OCI-LY3 (cell line): ENCODE data around the gene EFEMP1.

ENCODE experiments used
- H2AFZ ChIP-seq: fragments of 200-600, 300-600 bp; shearing (Covaris generic); 2 replicates; pipeline ENCODE4 v1.6.0; 2014; ENCODE audit warnings: antibody characterized with exemption, low read depth, low read length
- H3K27ac ChIP-seq: fragments of 200-600, 300-600 bp; sonication (generic); 2 replicates; pipeline ENCODE4 v1.5.1; 2014; ENCODE audit warnings: mild to moderate bottlenecking, low read length, moderate library complexity, mixed read lengths
- H3K27me3 ChIP-seq: fragments of 200-600, 300-600 bp; sonication (generic); 2 replicates; pipeline ENCODE4 v1.6.1; 2014; ENCODE audit warnings: low read depth, low read length, mixed read lengths
- H3K36me3 ChIP-seq: fragments of 200-600, 300-600 bp; sonication (generic); replicated peaks from 2 replicates; pipeline ENCODE3; 2014; ENCODE audit warnings: low read depth, low read length, mixed read lengths
- H3K4me1 ChIP-seq: fragments of 300-600, 200-600 bp; sonication (generic); 2 replicates; pipeline ENCODE4 v1.6.1; 2014; ENCODE audit warnings: low read length, mixed read lengths
- H3K4me2 ChIP-seq: fragments of 200-600, 300-600 bp; sonication (generic); 2 replicates; pipeline ENCODE4 v1.6.1; 2014; ENCODE audit warnings: low read length, mixed read lengths
- H3K4me3 ChIP-seq: fragments of 300-600, 200-600 bp; sonication (generic); 2 replicates; pipeline ENCODE4 v1.5.1; 2014; ENCODE audit warnings: antibody characterized with exemption, mild to moderate bottlenecking, low read length, moderate library complexity
- H3K79me2 ChIP-seq: fragments of 300-600, 200-600 bp; shearing (Covaris generic); 2 replicates; pipeline ENCODE4 v1.6.1; 2014; ENCODE audit warnings: mild to moderate bottlenecking, low read length, mixed read lengths
- H3K9ac ChIP-seq: fragments of 300-600, 200-600 bp; shearing (Covaris generic); 2 replicates; pipeline ENCODE4 v1.6.0; 2014; ENCODE audit warnings: mild to moderate bottlenecking, low read length, moderate library complexity
- H3K9me3 ChIP-seq: fragments of 200-600, 300-600 bp; shearing (Covaris generic); 2 replicates; pipeline ENCODE4 v1.6.1; 2014; ENCODE audit warnings: low read length, mixed read lengths; ENCODE audit not compliant: insufficient read depth
- H4K20me1 ChIP-seq: fragments of 200-600, 300-600 bp; sonication (generic); 2 replicates; pipeline ENCODE4 v1.6.1; 2016; ENCODE audit warnings: low read length, mixed read lengths; ENCODE audit not compliant: insufficient read depth
- EZH2phosphoT487 ChIP-seq: fragments of 200-600 bp; shearing (Covaris generic); IDR thresholded peaks from 2 replicates; pipeline ENCODE4 v1.6.1; 2018; ENCODE audit warnings: antibody characterized with exemption, mixed run types, low read depth
- TF ChIP-seq, protein P1 (sequence below): fragments of 200-600, 300-600 bp; sonication (generic); IDR thresholded peaks from 2 replicates; pipeline ENCODE4 v1.5.1; 2014; ENCODE audit warnings: antibody characterized with exemption, low read length, low read depth

EFEMP1 gene

DNA sequence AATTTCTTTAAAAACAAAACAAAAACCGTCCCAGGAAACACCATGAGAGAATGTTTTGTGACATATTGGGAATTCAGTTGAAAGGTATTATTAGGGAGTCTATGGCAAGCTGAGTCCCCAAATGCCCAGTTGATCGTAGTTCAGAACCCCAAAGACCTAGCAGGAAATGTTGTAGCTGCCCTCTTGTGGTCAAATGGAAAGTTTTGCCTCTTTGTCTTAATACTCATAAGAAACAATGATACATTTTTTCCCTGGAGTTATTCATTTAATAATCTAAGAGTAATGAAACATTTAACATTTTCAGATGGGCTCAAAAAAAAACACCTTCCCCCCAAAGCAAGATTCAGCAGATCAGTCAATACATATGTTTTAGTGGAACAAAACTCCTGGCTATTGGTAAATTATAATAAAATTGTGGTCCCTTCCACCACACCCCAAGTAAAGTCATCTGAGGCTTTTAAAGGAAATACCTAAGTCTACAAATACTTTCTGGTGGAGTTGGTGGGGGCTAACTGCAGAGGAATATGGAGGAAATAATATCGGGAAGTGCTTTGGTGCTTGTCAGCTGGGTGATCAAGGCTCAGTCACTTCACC is 37.8 kb upstream of the EFEMP1 start:
- H3K36me3 ChIP-seq = no peaks in the 10 kb centered on the region
- no peak overlapping the region for H3K27ac ChIP-seq
- peaks cover 10% of the 10 kb centered on the region; the same call in 1 of the 2 replicates for H3K4me1 ChIP-seq
- peak overlapping the region; percentile 40 for H3K4me3 ChIP-seq
- H3K4me2 ChIP-seq = peak overlapping the region; percentile 54
- no peaks in the 10 kb centered on the region for H3K9me3 ChIP-seq
- H3K9ac ChIP-seq = peak overlapping the region; percentile 14; the same call in 1 of the 2 replicates
- peak overlapping the region; percentile 78 for H2AFZ ChIP-seq
- no peaks in the 10 kb centered on the region for H4K20me1 ChIP-seq
- no peaks in the 10 kb centered on the region for H3K79me2 ChIP-seq
- TF ChIP-seq, protein P1, sequence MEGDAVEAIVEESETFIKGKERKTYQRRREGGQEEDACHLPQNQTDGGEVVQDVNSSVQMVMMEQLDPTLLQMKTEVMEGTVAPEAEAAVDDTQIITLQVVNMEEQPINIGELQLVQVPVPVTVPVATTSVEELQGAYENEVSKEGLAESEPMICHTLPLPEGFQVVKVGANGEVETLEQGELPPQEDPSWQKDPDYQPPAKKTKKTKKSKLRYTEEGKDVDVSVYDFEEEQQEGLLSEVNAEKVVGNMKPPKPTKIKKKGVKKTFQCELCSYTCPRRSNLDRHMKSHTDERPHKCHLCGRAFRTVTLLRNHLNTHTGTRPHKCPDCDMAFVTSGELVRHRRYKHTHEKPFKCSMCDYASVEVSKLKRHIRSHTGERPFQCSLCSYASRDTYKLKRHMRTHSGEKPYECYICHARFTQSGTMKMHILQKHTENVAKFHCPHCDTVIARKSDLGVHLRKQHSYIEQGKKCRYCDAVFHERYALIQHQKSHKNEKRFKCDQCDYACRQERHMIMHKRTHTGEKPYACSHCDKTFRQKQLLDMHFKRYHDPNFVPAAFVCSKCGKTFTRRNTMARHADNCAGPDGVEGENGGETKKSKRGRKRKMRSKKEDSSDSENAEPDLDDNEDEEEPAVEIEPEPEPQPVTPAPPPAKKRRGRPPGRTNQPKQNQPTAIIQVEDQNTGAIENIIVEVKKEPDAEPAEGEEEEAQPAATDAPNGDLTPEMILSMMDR = peak; percentile 84
- TF ChIP-seq EZH2phosphoT487 = no peak
- H3K27me3 ChIP-seq = no peaks in the 10 kb centered on the region; the same call in 1 of the 2 replicates

DNA sequence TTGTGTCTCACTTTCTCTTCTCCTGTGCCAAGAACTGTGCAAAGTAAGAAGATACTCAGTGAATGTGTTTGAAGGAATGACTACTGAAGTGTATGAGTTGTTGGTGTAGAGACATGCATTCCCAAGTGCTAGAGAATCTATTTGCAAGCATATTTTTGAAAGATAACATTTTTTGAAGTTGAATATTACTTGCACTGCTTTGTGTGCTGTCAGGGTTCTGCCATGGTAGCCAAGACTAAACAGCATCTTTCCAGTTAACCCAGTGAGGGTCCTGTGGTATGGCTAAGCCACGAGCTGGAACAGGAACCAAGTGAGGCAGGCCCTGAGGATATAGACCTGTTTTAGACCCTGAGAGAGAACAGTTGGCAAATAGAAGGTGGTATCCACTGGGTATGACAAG is 35.2 kb upstream of the EFEMP1 start:
- H2AFZ ChIP-seq = no peak overlapping the region
- H3K9me3 ChIP-seq = no peaks in the 10 kb centered on the region
- no peak overlapping the region for H3K4me3 ChIP-seq
- H4K20me1 ChIP-seq = no peaks in the 10 kb centered on the region
- peaks cover 10% of the 10 kb centered on the region; the same call in 1 of the 2 replicates for H3K4me1 ChIP-seq
- H3K4me2 ChIP-seq = no peak overlapping the region
- H3K27me3 ChIP-seq = no peaks in the 10 kb centered on the region; the same call in 1 of the 2 replicates
- H3K27ac ChIP-seq = no peak overlapping the region
- H3K36me3 ChIP-seq = no peaks in the 10 kb centered on the region
- H3K79me2 ChIP-seq = no peaks in the 10 kb centered on the region
- no peak overlapping the region for H3K9ac ChIP-seq
- TF ChIP-seq, protein P1 = no peak
- no peak for TF ChIP-seq EZH2phosphoT487

DNA sequence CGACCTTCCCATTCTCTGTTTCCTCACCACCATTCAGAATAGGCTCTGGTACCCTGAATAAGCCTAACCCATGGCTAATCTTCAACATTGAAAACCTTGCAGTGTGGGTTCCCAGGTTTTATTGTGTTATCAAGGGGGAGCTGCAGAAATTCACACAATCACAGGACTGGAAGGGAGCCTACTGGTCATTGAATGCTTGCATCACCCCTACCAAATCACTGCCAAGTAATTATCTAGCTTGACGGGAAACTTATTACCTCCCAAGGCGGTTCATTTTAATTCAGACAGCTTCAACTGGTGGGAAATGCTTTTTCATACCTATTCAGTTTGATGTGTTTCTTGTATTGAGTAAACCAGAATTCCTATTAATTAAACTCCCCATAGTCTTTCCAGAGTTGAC is 33.6 kb upstream of the EFEMP1 start:
- H3K4me2 ChIP-seq = no peak overlapping the region
- H3K27ac ChIP-seq = no peak overlapping the region
- H3K9me3 ChIP-seq = no peaks in the 10 kb centered on the region
- H2AFZ ChIP-seq = no peak overlapping the region
- no peak overlapping the region for H3K4me3 ChIP-seq
- TF ChIP-seq EZH2phosphoT487 = no peak
- TF ChIP-seq, protein P1 = no peak
- H4K20me1 ChIP-seq = no peaks in the 10 kb centered on the region
- no peaks in the 10 kb centered on the region for H3K27me3 ChIP-seq
- no peaks in the 10 kb centered on the region for H3K79me2 ChIP-seq
- no peak overlapping the region for H3K9ac ChIP-seq
- H3K36me3 ChIP-seq = no peaks in the 10 kb centered on the region
- H3K4me1 ChIP-seq = peaks cover 8% of the 10 kb centered on the region; the same call in 1 of the 2 replicates

DNA sequence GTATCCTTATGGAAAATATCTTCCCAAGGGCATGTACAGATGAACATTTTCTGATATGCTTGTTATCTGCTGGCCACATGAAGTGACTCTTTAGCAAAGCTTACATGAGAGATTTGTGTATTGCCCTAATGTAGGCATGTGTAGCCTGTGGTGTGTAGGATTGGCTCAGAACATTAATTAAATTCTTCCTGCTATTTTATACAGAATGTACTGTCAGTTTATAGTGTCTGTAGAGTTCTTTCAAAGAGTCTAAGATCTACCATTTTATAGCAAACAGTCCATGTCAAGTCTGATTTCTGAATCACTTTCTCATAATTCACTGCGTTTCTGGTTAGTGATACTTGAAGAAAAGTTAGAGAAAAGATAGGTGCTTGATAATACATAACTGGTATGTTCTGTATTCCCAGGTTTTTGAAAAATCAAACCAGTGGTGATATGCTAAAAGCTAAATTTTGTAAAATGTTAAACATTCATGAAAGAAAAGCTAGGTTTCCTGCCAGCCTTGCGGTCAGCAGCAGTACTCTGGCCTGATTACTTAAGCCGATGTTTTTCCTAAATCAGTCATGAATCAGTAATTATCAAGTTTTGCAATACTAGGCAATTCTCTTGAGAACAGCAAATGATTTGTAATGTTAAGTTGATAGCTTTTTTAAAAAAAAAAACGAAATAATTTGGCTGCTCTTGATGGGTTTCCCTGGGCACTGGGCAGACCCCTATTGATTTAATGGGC is 30.9 kb upstream of the EFEMP1 start:
- Histone ChIP-seq H3K4me3 (no peak overlapping the region), H3K9ac (no peak overlapping the region), H3K9me3 (no peaks in the 10 kb centered on the region), H2AFZ (no peak overlapping the region), H3K27me3 (no peaks in the 10 kb centered on the region), H3K4me1 (no peaks in the 10 kb centered on the region), H3K79me2 (no peaks in the 10 kb centered on the region), H3K36me3 (no peaks in the 10 kb centered on the region), H3K4me2 (no peak overlapping the region), H4K20me1 (no peaks in the 10 kb centered on the region), H3K27ac (no peak overlapping the region)
- TF ChIP-seq, protein P1 = no peak
- TF ChIP-seq EZH2phosphoT487 = no peak
